Gastroesophageal sphincter (tissue), 4 donors: Measurements from ENCODE around the gene HBZ. TPM values are rescaled to one million over a fixed set of nuclear protein-coding genes. Genes with fewer than 3 reads are reported as not detected.
"Not testable (repeated sequence)": the region's sequence is repeated elsewhere in the genome, so short reads cannot be mapped to it uniquely, and the experiment has no call there.

Experiments
- ATAC-seq: fragments of 150-250 bp; one replicate; pipeline ENCODE4 v1.9.1; 2016; ENCODE audit warnings: mild to moderate bottlenecking, moderate library complexity
- H3K27ac ChIP-seq, 4 donors: fragments of 200-600 bp; sonication (generic) in 3 of 4; 1 replicate in 3 of 4; 2 replicates in 1 of 4; pipeline ENCODE4 v1.5.1; 2016 to 2019
- H3K27me3 ChIP-seq: fragments of 200-600 bp; sonication (generic); one replicate; pipeline ENCODE4 v1.5.1; 2019
- H3K36me3 ChIP-seq, 2 donors: fragments of 200-600 bp; sonication (generic); one replicate each; pipeline ENCODE4 v1.5.1; 2019; ENCODE audit warnings: control low read depth in 1 of 2
- H3K4me1 ChIP-seq, 3 donors: fragments of 200-600 bp; sonication (generic); 1 replicate in 2 of 3; 2 replicates in 1 of 3; pipeline ENCODE4 v1.5.1; 2016 to 2019; ENCODE audit warnings: control low read depth in 2 of 3
- H3K4me3 ChIP-seq, 2 donors: fragments of 200-600 bp; sonication (generic); one replicate each; pipeline ENCODE4 v1.5.1; 2019; ENCODE audit warnings: mild to moderate bottlenecking in 1 of 2, moderate library complexity in 1 of 2
- H3K9me3 ChIP-seq, 3 donors: fragments of 200-600 bp; sonication (generic); one replicate each; pipeline ENCODE4 v1.5.1; 2017 to 2019; ENCODE audit warnings: control low read depth in 2 of 3
- CTCF ChIP-seq, 4 experiments: fragments of 200-600 bp in 2 of 4; fragments of 450-650 bp in 2 of 4; sonication (generic) in 1 of 4; IDR thresholded peaks; one replicate each; pipeline ENCODE4 v1.5.1; 2017 to 2019; ENCODE audit warnings: antibody characterized with exemption in 4 of 4, mild to moderate bottlenecking in 2 of 4, moderate library complexity in 2 of 4
- EP300 ChIP-seq: sonication (generic); formaldehyde crosslinking; IDR thresholded peaks from one replicate; pipeline ENCODE4 v1.6.1; 2017; ENCODE audit warnings: antibody characterized with exemption, mild to moderate bottlenecking
- POLR2A ChIP-seq, 2 donors: fragments of 450-650 bp; IDR thresholded peaks; one replicate each; pipeline ENCODE4 v1.6.1; 2017; ENCODE audit warnings: antibody characterized with exemption in 2 of 2, mild to moderate bottlenecking in 2 of 2, moderate library complexity in 1 of 2
- POLR2AphosphoS5 ChIP-seq: sonication (generic); formaldehyde crosslinking; IDR thresholded peaks from one replicate; pipeline ENCODE4 v1.6.1; 2017; ENCODE audit warnings: antibody characterized with exemption
- WGBS, 2 donors: methylation state at CpG; one replicate each; pipeline ENCODE4 v1.1.5; 2018; ENCODE audit warnings: low coverage in 1 of 2; 5-methylcytosine and 5-hydroxymethylcytosine counted together
- total RNA-seq, 4 donors: library from RNA; depleted of rRNA; stranded (reverse); fragments of >200 nt; gene quantifications; one replicate each; pipeline ENCODE4 v1.1.0, GENCODE V29; 2016

The HBZ gene
- total RNA-seq, 4 donors from 2014 or later: not detected

GRCh38 chr16:143456-143855 lies 9.0 kb upstream of the HBZ start:
- peaks cover 0 to 7% (median 0%) of the 10 kb centered on the region in 3 donors for H3K4me1 ChIP-seq
- H3K27me3 ChIP-seq: peaks cover 47% of the 10 kb centered on the region
- ATAC-seq: no peak
- no peak overlapping the region for H3K27ac ChIP-seq
- no peak for TF ChIP-seq POLR2AphosphoS5
- no peak for TF ChIP-seq POLR2A (IDR thresholded peaks at IDR 0.05)
- no peak for TF ChIP-seq CTCF (IDR thresholded peaks at IDR 0.05)
- TF ChIP-seq EP300: no peak
- H3K9me3 ChIP-seq: no peaks in the 10 kb centered on the region
- 60 to 66% methylated on average over 3 of the region's 6 CpGs for WGBS, 2 donors
- H3K4me3 ChIP-seq: no peak overlapping the region
- no peaks in the 10 kb centered on the region for H3K36me3 ChIP-seq

GRCh38 chr16:144797-145252 lies 7.6 kb upstream of the HBZ start:
- ATAC-seq: no peak
- H3K9me3 ChIP-seq: no peaks in the 10 kb centered on the region
- TF ChIP-seq CTCF (IDR thresholded peaks at IDR 0.05) (no peak), POLR2A (IDR thresholded peaks at IDR 0.05) (no peak), POLR2AphosphoS5 (no peak), EP300 (no peak)
- peaks cover 59% of the 10 kb centered on the region for H3K27me3 ChIP-seq
- no peak overlapping the region for H3K4me3 ChIP-seq
- no peak overlapping the region for H3K27ac ChIP-seq
- WGBS, 2 donors: 80 to 89% methylated on average over 12 to 14 of the region's 14 CpGs
- H3K4me1 ChIP-seq: no peaks in the 10 kb centered on the region
- H3K36me3 ChIP-seq: no peaks in the 10 kb centered on the region

- H3K36me3 ChIP-seq: no peaks in the 10 kb centered on the region
- H3K9me3 ChIP-seq: no peaks in the 10 kb centered on the region
- WGBS, 2 donors: 68 to 86% methylated on average over 2 of the region's 2 CpGs
- no peak overlapping the region for H3K4me3 ChIP-seq
- no peak for TF ChIP-seq CTCF (IDR thresholded peaks at IDR 0.05)
- TF ChIP-seq POLR2AphosphoS5: no peak
- TF ChIP-seq POLR2A (IDR thresholded peaks at IDR 0.05): no peak
- TF ChIP-seq EP300: no peak
- peaks cover 66% of the 10 kb centered on the region for H3K27me3 ChIP-seq
- ATAC-seq: no peak
- no peak overlapping the region for H3K27ac ChIP-seq
- H3K4me1 ChIP-seq: no peaks in the 10 kb centered on the region
These were observed 5.8 kb upstream of the HBZ start for GRCh38 chr16:146646-147045.

- WGBS, 2 donors: 33 to 38% methylated on average over 3 to 4 of the region's 9 CpGs
- H3K4me3 ChIP-seq: no peak overlapping the region
- no peaks in the 10 kb centered on the region for H3K36me3 ChIP-seq
- TF ChIP-seq CTCF (IDR thresholded peaks at IDR 0.05) (no peak), EP300 (no peak), POLR2AphosphoS5 (no peak), POLR2A (IDR thresholded peaks at IDR 0.05) (no peak)
- H3K4me1 ChIP-seq: peaks cover 0 to under 1% (median 0%) of the 10 kb centered on the region in 3 donors
- ATAC-seq: no peak
- H3K9me3 ChIP-seq: no peaks in the 10 kb centered on the region
- H3K27ac ChIP-seq: no peak overlapping the region
- H3K27me3 ChIP-seq: peaks cover 46% of the 10 kb centered on the region
These were observed 3.3 kb upstream of the HBZ start for GRCh38 chr16:149024-149660.

- 74% methylated on average over 4 of the region's 6 CpGs; no CpG with 5 or more reads in 1 of the 2 donors for WGBS, 2 donors
- ATAC-seq, H3K9me3 ChIP-seq, H3K4me3 ChIP-seq, H3K27ac ChIP-seq, H3K36me3 ChIP-seq: not testable (repeated sequence)
- peaks cover 59% of the 10 kb centered on the region for H3K27me3 ChIP-seq
- H3K4me1 ChIP-seq: peaks cover 0 to 11% (median 7%) of the 10 kb centered on the region in 3 donors
These were observed 681 bp downstream of the HBZ start for GRCh38 chr16:153129-153521.

- H3K27me3 ChIP-seq: peaks cover 63% of the 10 kb centered on the region
- H3K9me3 ChIP-seq, H3K4me3 ChIP-seq, H3K27ac ChIP-seq, ATAC-seq, H3K36me3 ChIP-seq: not testable (repeated sequence)
- H3K4me1 ChIP-seq: peaks cover 0 to 11% (median 7%) of the 10 kb centered on the region in 3 donors
- WGBS, 2 donors: no CpG with 5 or more reads among the region's 74 CpGs
These were observed 1.2 kb downstream of the HBZ start for GRCh38 chr16:153550-154216.
